GM23248 (cell line): ENCODE data around the gene RABEP1. TPM values are rescaled to one million over a fixed set of nuclear protein-coding genes. Genes with fewer than 3 reads are reported as not detected.
"Not testable (repeated sequence)": the region's sequence is repeated elsewhere in the genome, so short reads cannot be mapped to it uniquely, and the experiment has no call there.

Source experiments
- DNase-seq: peaks from one replicate; pipeline ENCODE4 v3.0.0-alpha.2; 2015
- H2AFZ ChIP-seq: fragments of 200-600 bp; sonication (generic); 2 replicates; pipeline ENCODE4 v1.6.1; 2016; ENCODE audit warnings: antibody characterized with exemption
- H3F3A ChIP-seq: fragments of 200-600 bp; sonication (generic); 2 replicates; pipeline ENCODE4 v1.6.1; 2016; ENCODE audit warnings: mild to moderate bottlenecking, antibody characterized with exemption, mixed run types; ENCODE audit not compliant: insufficient read depth
- H3K27ac ChIP-seq: fragments of 200-600 bp; sonication (generic); 2 replicates; pipeline ENCODE4 v1.5.1; 2016; ENCODE audit warnings: mild to moderate bottlenecking
- H3K27me3 ChIP-seq: fragments of 200-600 bp; sonication (generic); replicated peaks from 2 replicates; pipeline ENCODE4 v1.6.1; 2016; ENCODE audit warnings: mild to moderate bottlenecking; ENCODE audit not compliant: insufficient read depth
- H3K36me3 ChIP-seq: fragments of 200-600 bp; sonication (generic); 2 replicates; pipeline ENCODE4 v1.6.1; 2016; ENCODE audit warnings: low read depth, mild to moderate bottlenecking
- H3K4me1 ChIP-seq: fragments of 200-600 bp; sonication (generic); 2 replicates; pipeline ENCODE4 v1.6.1; 2016; ENCODE audit warnings: mild to moderate bottlenecking; ENCODE audit not compliant: insufficient read depth
- H3K4me2 ChIP-seq: fragments of 200-600 bp; sonication (generic); one replicate; pipeline ENCODE4 v1.6.1; 2016; ENCODE audit warnings: mild to moderate bottlenecking; ENCODE audit not compliant: unreplicated experiment
- H3K4me3 ChIP-seq: fragments of 200-600 bp; sonication (generic); 2 replicates; pipeline ENCODE4 v1.5.1; 2016; ENCODE audit warnings: mild to moderate bottlenecking
- H3K79me2 ChIP-seq: fragments of 200-600 bp; sonication (generic); 2 replicates; pipeline ENCODE4 v1.6.1; 2016; ENCODE audit warnings: mild to moderate bottlenecking; ENCODE audit not compliant: insufficient read depth
- H3K9ac ChIP-seq: fragments of 200-600 bp; sonication (generic); 2 replicates; pipeline ENCODE4 v1.6.1; 2016; ENCODE audit warnings: mild to moderate bottlenecking
- H3K9me2 ChIP-seq: fragments of 200-600 bp; sonication (generic); 2 replicates; pipeline ENCODE4 v1.6.1; 2016; ENCODE audit warnings: mixed run types, mild to moderate bottlenecking, moderate library complexity; ENCODE audit not compliant: insufficient read depth
- H3K9me3 ChIP-seq: fragments of 200-600 bp; sonication (generic); one replicate; pipeline ENCODE4 v1.6.1; 2017; ENCODE audit warnings: low read depth
- H4K20me1 ChIP-seq: fragments of 200-600 bp; sonication (generic); 2 replicates; pipeline ENCODE4 v1.6.0; 2016; ENCODE audit not compliant: insufficient read depth
- EZH2 ChIP-seq: fragments of 200-600 bp; sonication (generic); IDR thresholded peaks from 2 replicates; pipeline ENCODE4 v1.6.1; 2018; ENCODE audit warnings: antibody characterized with exemption, mild to moderate bottlenecking; ENCODE audit not compliant: insufficient read depth, poor library complexity, severe bottlenecking
- EZH2phosphoT487 ChIP-seq: fragments of 200-600 bp; sonication (generic); IDR thresholded peaks from 2 replicates; pipeline ENCODE4 v1.6.1; 2018; ENCODE audit warnings: antibody characterized with exemption, moderate library complexity, mild to moderate bottlenecking, low read depth; ENCODE audit not compliant: insufficient read depth
- WGBS, 2 experiments: methylation state at CpG; one replicate each; pipeline ENCODE4 v1.1.6; 2015 to 2017; ENCODE audit warnings: low lambda C conversion rate in 2 of 2, low coverage in 1 of 2; ENCODE audit errors: missing lambda C conversion rate in 2 of 2; 5-methylcytosine and 5-hydroxymethylcytosine counted together
- in situ Hi-C: fragments of 300-500 bp; cut with MboI; formaldehyde crosslinking; loops from 2 replicates; pipeline ENCODE4 v1.15.0; 2020
- polyA plus RNA-seq: library from polyadenylated mRNA; unstranded; fragments of >200 nt; fragmentation: Nextera tagmentation; extraction: Ambion mirVana; gene quantifications from 2 replicates; pipeline ENCODE4 v1.2.1, GENCODE V29; 2016
- total RNA-seq: library from RNA; depleted of rRNA; stranded (reverse); fragments of >200 nt; shearing (Covaris generic); gene quantifications from 2 replicates; pipeline ENCODE4 v1.2.3, GENCODE V29; 2014

The RABEP1 gene
- total and polyA plus RNA-seq, 2 experiments from 2014 or later = 26.3 to 33.6 TPM

DNA sequence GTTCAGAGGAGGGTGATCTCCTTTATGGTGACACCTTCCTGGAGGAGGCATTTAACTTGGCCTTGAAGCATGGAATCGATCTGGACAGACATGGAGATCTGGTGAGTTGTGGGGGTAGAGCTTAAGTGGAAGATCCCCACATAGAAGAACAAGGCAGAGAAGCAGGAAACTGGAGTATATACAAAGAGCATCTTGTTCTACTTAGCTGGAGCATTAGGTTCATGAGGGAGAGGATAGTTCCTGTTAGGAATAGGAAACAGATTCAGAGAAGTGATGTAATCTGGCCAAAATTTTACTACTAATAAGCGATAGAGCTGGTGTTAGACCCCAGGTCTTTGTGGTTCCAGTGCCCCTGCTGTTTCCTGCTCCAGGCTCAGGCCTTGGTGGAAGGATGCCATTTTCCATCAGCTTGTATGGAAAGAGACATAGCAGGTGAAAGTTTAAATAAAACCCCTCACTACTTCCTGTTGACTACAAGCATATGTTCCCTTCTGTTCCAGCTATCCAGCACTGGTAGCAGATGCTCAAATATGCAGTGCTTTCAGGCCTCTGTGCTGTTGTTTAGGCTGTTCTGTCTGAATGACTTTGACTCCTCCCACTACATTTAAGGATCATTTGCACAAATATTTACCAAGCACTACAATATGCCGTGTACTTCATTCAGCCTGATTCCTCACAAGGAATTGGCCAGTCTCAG, 147.3 kb downstream of the RABEP1 start:
- H3K36me3 ChIP-seq = peaks cover 36% of the 10 kb centered on the region
- no peak overlapping the region for H3K4me3 ChIP-seq
- no peaks in the 10 kb centered on the region for H4K20me1 ChIP-seq
- in situ Hi-C loops = no loop called here
- no peak overlapping the region for H3K27ac ChIP-seq
- peaks cover 27% of the 10 kb centered on the region; the same call in 1 of the 2 replicates for H3F3A ChIP-seq
- no peak overlapping the region for H3K4me2 ChIP-seq
- no peaks in the 10 kb centered on the region for H3K27me3 ChIP-seq
- DNase-seq = no peak
- WGBS, 2 experiments = 14 to 24% methylated on average over 3 of the region's 3 CpGs
- no peak overlapping the region for H3K9ac ChIP-seq
- no peaks in the 10 kb centered on the region for H3K9me3 ChIP-seq
- H3K9me2 ChIP-seq = no peaks in the 10 kb centered on the region
- TF ChIP-seq EZH2 (no peak), EZH2phosphoT487 (no peak)
- 0 out of 2 replicates have a peak, but pooled peaks cover 7% of the 10 kb centered on the region for H3K79me2 ChIP-seq
- H3K4me1 ChIP-seq = no peaks in the 10 kb centered on the region
- no peak overlapping the region for H2AFZ ChIP-seq

DNA sequence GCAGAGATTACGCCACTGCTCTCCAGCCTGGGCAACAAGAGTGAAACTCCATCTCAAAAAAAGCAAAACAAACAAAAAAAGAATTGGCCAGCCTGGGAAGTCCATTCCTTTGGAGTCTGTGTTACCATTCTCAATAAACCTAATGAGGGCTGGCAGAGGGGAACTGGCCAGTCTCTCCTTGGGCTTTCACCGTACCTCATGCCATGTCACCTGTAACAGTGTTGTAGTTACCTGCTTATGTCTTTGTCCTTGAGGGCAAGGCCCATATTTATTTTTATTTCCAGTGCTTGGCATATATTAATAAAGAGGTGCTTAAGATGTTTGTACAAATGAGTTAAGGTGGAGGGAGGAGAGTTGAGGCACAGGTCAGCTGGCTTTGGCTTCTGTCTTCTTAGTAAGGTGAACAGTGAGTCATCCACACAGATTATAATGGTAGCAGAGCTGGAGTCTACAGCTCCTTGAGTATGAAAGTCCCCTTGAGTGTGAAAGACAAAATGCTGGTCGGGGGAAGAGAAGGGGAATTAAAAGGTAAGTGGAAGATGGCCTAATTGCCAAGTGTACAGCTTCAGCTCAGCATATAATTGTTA, 148.4 kb downstream of the RABEP1 start:
- 86 to 93% methylated on average over 3 of the region's 3 CpGs for WGBS, 2 experiments
- Histone ChIP-seq H3K9me2 (no peaks in the 10 kb centered on the region), H3F3A (peaks cover 27% of the 10 kb centered on the region; the same call in 1 of the 2 replicates), H3K27me3 (no peaks in the 10 kb centered on the region), H2AFZ (no peak overlapping the region), H3K79me2 (peaks cover 18% of the 10 kb centered on the region), H3K4me3 (no peak overlapping the region), H3K4me2 (no peak overlapping the region), H4K20me1 (no peaks in the 10 kb centered on the region), H3K27ac (no peak overlapping the region), H3K4me1 (no peaks in the 10 kb centered on the region), H3K9ac (no peak overlapping the region), H3K9me3 (no peaks in the 10 kb centered on the region), H3K36me3 (peaks cover 42% of the 10 kb centered on the region)
- in situ Hi-C loops = no loop called here
- DNase-seq = no peak
- no peak for TF ChIP-seq EZH2phosphoT487
- no peak for TF ChIP-seq EZH2

DNA sequence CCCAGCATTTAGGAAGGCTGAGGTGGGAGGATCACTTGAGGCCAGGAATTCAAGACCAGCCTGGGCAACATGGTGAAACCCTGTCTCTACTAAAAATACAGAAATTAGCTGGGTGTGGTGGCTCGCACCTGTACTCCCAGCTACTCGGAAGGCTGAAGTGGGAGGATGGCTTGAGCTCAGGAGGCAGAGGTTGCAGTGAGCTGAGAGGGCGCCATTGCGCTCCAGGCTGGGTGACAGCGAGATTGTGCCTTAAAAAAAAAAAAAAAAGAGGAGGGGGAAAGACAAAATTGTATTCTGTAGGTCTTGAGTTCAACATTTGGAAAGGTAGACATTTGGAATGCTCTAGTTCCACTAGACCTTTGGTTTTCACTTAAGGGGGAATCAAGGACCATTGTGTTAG, 149.2 kb downstream of the RABEP1 start:
- H2AFZ ChIP-seq, H3K9me3 ChIP-seq, H3K4me1 ChIP-seq, in situ Hi-C loops, H4K20me1 ChIP-seq, H3K4me2 ChIP-seq, H3K27me3 ChIP-seq, H3K9me2 ChIP-seq, H3K27ac ChIP-seq, H3K9ac ChIP-seq, H3K4me3 ChIP-seq, DNase-seq: not testable (repeated sequence)
- peaks cover 27% of the 10 kb centered on the region; the same call in 1 of the 2 replicates for H3F3A ChIP-seq
- peaks cover 24% of the 10 kb centered on the region for H3K79me2 ChIP-seq
- H3K36me3 ChIP-seq = peaks cover 37% of the 10 kb centered on the region
- 91 to 94% methylated on average over 5 of the region's 5 CpGs for WGBS, 2 experiments

DNA sequence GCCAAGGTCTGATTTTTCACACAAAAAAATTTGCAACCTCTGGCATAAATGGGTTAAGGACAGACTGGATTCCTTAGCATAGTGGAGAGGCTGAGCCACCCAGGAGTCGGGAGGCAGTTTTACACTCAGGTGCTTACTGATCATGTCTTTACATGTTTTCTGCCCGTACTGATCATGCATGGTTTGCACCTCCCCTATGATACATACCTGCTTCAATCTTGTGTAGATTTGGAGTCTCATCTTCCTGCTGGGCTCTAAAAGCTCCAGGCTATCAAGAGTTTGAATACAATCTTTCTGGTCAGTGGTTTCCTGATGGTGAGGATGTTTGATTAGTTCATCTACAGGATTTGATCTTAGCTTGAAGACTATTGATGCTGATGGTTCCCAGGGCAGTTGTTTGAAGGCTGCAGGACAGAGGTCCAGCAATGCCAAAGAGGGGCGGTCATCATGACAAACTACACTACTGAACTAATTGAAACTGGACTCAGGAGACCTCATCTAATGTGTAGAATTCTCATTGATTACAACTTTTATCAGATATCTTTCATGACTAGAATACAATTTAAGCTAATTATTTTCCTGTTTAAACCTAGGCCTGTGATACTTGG, 150.0 kb downstream of the RABEP1 start:
- Histone ChIP-seq H4K20me1 (no peaks in the 10 kb centered on the region), H3K9me3 (no peaks in the 10 kb centered on the region), H3K9ac (no peak overlapping the region), H3K36me3 (peaks cover 43% of the 10 kb centered on the region), H3K4me2 (no peak overlapping the region), H3K79me2 (peaks cover 33% of the 10 kb centered on the region), H3K4me1 (peaks cover 4% of the 10 kb centered on the region; the same call in 1 of the 2 replicates), H2AFZ (no peak overlapping the region), H3K27ac (no peak overlapping the region), H3F3A (peaks cover 27% of the 10 kb centered on the region; the same call in 1 of the 2 replicates), H3K27me3 (no peaks in the 10 kb centered on the region), H3K4me3 (no peak overlapping the region), H3K9me2 (no peaks in the 10 kb centered on the region)
- 49 to 50% methylated on average over 3 of the region's 3 CpGs for WGBS, 2 experiments
- no peak for TF ChIP-seq EZH2
- TF ChIP-seq EZH2phosphoT487 = no peak
- DNase-seq = no peak
- in situ Hi-C loops = no loop called here
